NCI-H187 treated with DMSO at 0.1 percent for 48 hours (cell line): ENCODE results near the gene SORBS1.

Experiments used
- DNase-seq: peaks from one replicate; lab custom pipeline; 2025; lab: John Stamatoyannopoulos, UW

Gene SORBS1

DNA sequence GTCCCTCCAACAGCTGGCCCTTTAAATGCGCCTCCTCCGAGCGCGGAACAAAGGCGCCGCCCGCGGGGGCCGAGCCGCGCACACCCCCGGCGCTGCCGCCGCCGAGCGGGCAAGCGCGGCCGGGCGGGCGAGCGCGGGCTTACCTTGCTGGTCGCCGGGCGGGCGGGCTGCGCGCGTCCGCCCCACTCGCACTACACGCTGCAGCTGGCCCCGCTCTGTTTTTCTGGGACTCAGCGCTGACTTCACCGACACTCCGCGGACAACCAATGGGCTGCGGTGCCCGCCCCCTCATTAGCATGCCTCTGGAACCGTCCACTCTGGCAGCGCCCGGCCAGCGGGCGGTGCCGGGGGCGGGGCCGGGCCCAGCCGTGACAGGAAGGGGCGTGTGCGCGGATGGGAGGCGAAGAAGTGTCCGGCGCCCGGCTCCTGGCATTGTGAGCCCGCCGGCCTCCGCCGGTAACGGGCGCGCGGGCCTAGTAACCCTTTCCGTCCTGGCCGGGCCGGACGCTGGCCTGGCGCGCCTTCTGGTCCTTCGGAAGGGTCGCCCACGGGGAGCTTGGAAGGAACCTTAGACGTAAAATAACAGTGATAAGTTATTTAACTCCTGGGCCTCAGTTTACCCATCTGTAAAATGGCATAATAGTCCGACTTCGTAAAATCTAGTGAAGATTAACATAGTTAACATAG lies at the start of gene SORBS1:
SORBS1 (minus strand) TSS at position 195 of the 687 bp plus-strand sequence. CDS start 120,236 bp downstream, outside the sequence.
- DNase-seq: peak; percentile 70

GRCh38 chr10:95610727-95611126 lies 49.6 kb upstream of the SORBS1 start:
- no peak for DNase-seq

GRCh38 chr10:95606922-95607321 lies 45.8 kb upstream of the SORBS1 start:
- no peak for DNase-seq

DNA sequence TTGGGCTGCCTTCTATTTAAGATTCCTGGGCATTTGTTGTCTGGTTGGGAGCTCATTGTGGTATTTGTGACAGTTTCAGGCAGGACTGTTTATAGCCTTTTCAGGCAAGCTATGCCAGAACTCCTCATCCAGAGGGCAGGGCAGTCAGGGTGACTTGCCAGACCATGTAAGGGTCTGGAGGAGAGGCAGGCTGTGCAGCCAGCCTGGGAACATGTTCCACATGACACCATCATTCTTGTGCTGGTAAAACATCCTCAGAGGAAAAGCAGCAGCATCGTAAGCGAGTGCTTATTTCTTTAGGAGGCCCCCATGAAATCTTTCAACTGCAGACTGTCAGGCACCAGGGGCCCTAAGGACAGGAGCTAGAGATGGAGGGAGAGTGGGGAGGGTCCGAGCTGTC lies 44.0 kb upstream of the SORBS1 start:
- no peak for DNase-seq

DNA sequence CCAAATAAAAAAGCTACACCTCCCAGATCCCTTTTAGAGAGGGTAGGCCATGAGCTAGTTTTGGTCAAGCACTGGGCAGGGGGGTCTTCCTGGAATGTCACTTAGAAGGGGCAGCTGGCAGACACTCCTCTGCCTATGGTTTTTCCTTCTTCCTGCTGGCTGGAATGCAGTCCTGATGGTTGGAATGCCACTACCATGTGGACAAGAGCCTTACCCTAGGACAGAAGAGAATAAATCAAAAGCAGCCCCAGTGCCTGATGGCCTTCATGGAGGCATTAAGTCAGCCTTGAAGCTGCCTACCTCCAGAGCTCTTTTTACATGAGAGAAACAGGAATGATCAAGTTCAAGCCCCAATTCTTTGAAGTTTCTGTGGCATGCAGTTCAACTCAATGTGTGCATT lies 43.5 kb upstream of the SORBS1 start:
- no peak for DNase-seq

- no peak for DNase-seq
Measured at GRCh38 chr10:95602382-95602781, 41.2 kb upstream of the SORBS1 start.

GRCh38 chr10:95601116-95601719 lies 40.0 kb upstream of the SORBS1 start:
- DNase-seq: peak; percentile 6

- DNase-seq: no peak
Measured at GRCh38 chr10:95600158-95600557, 39.0 kb upstream of the SORBS1 start.

DNA sequence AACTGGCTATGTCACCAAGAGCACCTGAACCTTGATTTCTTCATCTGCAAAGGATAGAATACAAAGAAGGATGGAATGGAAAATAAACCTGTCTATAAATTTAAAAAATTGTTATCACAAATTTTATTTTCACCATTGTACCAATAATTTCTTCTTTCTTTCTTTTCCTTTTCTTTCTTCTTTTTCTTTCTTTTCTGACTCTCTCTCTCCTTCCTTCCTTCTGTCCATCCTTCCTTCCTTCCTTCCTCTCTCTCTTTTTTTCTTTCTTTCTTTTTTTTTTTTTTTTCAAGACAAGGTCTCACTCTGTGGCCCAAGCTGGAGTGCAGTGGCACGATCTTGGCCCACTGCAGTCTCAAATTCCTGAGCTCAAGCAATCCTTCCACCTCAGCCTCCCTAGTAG lies 36.6 kb upstream of the SORBS1 start:
- DNase-seq: no peak

DNA sequence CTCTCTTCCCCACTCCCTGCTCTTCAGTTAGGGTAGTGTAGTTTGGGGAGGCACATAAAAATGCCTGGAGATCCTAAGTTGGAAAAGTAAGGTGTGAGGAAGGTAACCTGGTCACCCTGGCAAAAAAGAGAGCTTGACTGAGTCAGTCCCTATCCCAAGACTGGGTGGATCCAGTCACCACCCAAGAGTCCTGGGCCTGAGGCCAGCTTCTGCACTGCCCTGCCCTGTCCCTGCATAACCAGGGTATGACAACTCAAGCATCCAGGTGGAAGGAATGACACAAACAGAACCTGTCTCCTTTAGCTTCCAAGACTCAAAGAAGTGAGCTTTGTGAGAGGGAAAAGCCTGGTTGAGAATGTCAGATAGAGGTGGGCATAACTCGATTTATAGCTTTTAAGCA lies 26.9 kb upstream of the SORBS1 start:
- DNase-seq: no peak

GRCh38 chr10:95579835-95580535 lies 18.8 kb upstream of the SORBS1 start:
- DNase-seq: no peak

GRCh38 chr10:95579292-95579691 lies 18.1 kb upstream of the SORBS1 start:
- no peak for DNase-seq

DNA sequence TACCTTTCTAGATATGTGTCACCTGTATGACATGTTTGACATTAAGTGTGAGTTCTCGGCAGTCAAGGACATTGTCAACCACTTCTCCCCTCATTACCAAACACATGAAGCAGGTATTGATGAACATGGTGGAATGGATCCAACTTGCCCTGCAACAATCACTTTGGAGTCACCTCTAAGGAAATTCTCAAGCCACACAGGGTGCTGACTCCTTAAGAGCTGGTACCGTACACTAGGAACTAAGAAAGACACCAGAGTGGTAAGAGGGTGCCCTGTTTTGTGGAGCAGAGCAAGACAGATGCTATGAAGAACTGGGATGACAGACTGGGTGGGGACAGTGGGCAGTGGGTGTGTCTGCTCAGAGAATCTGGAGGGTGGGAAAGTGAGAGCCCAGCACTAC lies 17.4 kb upstream of the SORBS1 start:
- DNase-seq: no peak

- no peak for DNase-seq
Measured at GRCh38 chr10:95574649-95575365, 13.6 kb upstream of the SORBS1 start.

GRCh38 chr10:95573964-95574604 lies 12.9 kb upstream of the SORBS1 start:
- no peak for DNase-seq

DNA sequence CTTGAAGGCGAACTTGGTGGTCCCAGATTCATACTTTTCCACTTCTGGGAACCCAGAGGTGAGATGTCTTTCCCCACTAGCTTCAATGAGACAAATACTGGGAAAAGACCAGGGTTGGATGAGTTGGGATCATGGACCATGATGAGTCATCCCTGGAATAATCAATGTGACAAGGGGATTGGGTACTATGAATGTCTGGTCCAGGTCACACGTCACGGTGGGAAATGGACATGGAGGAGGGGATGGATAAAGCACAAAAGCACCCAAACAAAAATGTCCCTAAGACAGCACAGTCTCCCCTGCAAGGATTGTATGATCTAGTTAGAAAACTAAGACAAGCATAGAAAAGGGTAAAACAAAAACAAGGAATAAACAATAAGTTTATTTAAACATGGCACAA lies 12.4 kb upstream of the SORBS1 start:
- DNase-seq: no peak

DNA sequence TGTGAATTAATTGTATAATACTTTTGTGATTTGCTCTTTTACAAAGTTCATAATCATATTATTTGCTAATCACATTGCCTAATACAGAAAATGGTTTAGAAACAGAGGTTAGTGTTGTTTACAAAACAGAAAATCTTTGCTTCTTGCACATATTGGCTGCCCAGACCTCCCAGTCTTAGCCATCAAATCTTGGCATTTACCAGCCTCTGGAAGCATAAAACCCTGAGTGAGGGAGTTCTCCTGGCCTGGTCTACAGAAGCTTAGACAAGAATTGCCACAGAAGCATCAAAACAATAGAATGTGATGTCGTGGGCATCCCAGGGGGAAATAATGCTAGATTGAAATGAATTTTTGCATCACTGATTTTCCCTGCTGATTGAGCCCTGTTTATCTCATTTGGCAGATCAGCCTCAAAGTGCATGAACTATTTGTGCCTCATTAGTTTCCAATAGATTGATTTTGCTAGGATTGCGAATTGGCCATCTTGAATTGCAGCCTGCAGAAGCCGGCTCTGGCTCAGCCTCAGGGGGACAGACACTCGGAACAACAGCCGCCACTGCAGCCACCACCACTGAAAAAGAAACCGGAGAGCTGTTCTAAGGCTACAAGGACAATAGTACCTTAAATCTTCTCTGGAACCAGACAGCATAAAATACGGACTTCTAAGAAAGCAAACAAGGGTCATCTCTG lies 11.1 kb upstream of the SORBS1 start:
- DNase-seq: no peak

DNA sequence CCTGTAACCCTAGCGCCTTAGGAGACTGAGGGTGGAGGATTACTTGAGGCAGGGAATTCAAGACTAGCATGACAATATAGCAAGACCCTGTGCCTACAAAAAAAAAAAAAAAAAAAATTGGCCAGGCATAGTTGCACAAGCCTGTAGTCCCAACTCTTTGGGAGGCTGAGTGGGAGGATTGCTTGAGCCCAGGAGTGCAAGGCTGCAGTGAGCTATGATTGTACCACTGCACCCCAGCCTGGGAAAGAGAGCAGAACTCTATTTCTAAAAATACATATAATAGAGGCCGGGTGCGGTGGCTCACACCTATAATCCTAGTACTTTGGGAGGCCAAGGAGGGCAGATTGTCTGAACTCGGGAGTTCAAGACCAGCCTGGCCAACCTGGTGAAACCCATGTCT lies 10.2 kb upstream of the SORBS1 start:
- no peak for DNase-seq

GRCh38 chr10:95569368-95569767 lies 8.2 kb upstream of the SORBS1 start:
- DNase-seq: no peak

- DNase-seq: no peak
Measured at GRCh38 chr10:95567903-95568630, 6.9 kb upstream of the SORBS1 start.

- no peak for DNase-seq
Measured at GRCh38 chr10:95566136-95566535, 5.0 kb upstream of the SORBS1 start.
